Amygdala (tissue), 56 donors: Measurements from ENCODE around the gene CRAMP1.

Source experiments
- DNase-seq, 56 donors: peaks; one replicate each; lab custom pipeline; 2025; lab: John Stamatoyannopoulos, UW

CRAMP1 gene

GRCh38 chr16:1674751-1675664 is 62.8 kb downstream of the CRAMP1 start:
- DNase-seq, result no peak

DNA sequence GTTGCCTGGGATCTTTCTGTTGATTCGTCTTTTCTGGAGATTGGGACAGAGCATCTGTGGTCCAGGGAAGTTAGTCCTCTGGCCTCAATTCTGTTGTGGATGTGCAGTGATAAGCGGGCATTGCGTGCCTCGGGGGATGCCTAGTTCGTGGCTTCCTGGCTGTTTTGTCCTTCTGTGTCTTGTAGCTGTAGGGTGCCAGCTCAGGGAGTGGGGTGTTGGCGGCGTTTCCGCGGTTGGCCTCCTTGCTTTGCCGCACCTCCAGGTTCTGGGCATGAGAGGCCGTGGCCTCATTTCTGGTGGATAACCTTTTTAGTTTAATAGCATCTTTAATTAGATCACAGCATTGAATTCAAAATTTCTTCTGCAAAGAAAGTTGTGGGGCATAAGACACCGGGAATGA is 64.5 kb downstream of the CRAMP1 start:
- DNase-seq, result no peak

- no peak for DNase-seq
Measured at GRCh38 chr16:1677339-1677738, 65.2 kb downstream of the CRAMP1 start.

DNA sequence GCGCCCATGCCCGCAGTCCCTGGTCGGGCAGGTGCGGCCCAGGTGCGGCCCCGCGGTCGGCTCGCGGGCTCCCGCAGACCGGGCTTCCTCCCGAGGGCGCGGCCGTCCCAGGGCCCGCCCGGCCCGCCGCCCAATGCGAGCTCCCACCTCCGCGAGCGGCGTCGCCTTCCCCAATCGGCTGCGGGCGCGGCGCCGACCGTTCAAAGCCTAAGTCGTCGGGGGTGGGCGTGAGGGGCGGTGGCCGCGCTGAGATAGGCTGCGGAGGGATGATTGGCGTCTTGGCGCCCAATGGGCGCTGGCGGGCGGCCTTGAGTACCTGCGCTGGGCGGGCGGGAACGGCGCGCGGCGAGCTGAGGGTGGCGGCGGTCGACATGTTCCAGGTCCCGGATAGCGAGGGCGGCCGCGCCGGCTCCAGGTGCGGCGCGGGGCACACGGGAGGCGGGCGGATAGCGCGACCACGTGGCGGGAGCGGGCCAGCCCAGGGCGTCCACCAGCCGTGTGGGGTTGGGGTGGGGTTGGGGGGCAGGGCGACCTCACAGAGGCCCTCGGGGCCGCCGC is 65.9 kb downstream of the CRAMP1 start, which contains the start of gene JPT2:
Gene JPT2, plus strand, starts transcription at position 338 of the 558 bp plus-strand sequence. Its CDS starts 34 bp downstream, at position 372.
- peak; percentile 19 to 94 (median 84) for DNase-seq

DNA sequence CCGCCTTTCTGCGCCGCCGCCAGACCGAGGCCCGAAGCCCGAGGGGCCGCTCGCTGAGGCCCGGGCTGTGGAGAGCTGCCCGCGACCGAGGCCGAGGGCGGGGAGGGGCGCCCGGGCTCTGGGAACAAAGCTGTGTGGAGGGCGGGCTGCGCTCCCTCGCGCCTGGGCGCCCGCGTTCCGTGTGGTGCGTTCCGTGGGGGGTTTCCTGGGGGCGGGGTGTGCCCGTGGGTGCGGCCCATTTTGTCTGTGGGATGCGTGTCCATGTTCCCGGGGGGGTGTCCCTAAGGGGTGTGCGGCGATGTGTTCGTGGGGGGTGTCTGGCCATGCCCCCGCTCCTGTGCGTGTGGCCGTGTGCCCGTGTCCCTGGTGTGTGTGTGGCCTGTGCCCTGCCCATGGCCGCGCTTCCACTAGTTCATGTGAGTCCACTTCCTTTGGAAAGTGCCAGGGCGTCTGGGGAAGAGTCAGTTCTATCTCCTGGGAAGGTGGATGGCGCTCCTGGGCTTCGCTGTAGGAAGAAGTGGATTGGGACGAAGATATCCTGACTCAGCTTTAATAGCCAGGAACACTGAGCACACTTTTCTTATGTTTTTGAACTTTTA is 66.4 kb downstream of the CRAMP1 start:
- peak in 8 of 56 donors; percentile 3 to 51 (median 18) for DNase-seq

- no peak for DNase-seq
Measured at GRCh38 chr16:1680361-1680760, 68.2 kb downstream of the CRAMP1 start.

GRCh38 chr16:1681032-1681431 is 68.9 kb downstream of the CRAMP1 start:
- DNase-seq, result no peak

- no peak for DNase-seq
Measured at GRCh38 chr16:1687427-1688316, 75.5 kb downstream of the CRAMP1 start.

GRCh38 chr16:1688807-1689560 is 76.8 kb downstream of the CRAMP1 start:
- DNase-seq, result no peak

GRCh38 chr16:1689853-1690252 is 77.7 kb downstream of the CRAMP1 start:
- no peak for DNase-seq

DNA sequence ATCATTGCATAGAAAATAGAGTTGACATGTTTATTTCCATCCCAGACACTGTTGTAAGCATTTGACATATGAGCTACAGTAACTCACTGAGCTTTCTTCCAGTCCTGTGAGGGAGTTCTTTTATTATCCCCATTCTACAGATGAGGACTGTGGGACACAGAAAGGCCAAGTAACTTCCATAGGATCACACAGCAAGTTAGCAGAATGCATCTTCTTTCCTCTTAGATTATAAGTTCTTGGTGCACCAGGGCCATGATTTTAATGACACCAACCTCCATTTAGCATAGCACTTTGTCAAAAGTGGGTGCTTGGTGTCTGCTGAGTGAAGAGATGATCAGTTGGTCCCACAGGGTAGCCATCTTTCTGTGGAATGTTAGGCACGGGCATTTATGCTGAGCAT is 78.7 kb downstream of the CRAMP1 start:
- no peak for DNase-seq

DNA sequence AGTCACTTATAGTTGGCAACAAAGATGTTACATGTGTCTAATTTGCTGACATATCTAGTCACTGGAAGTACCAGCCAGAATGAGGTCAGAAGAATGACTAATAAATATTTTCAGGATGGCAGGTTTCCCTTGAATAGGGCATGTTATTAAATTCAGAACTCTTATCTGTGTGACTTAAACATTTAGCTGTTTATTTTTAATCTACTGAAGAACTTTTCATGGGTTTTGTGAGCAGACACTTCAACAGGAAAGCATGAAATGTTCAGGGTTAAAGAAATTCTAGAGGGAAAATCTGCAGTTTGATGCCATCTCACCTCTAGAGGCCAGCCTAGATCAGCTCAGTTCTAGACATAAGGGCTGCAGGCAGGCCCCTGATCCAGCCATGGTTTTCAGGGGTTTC is 79.1 kb downstream of the CRAMP1 start:
- DNase-seq, result no peak

GRCh38 chr16:1691956-1692355 is 79.8 kb downstream of the CRAMP1 start:
- DNase-seq, result peak in 16 of 56 donors; percentile 7 to 46 (median 25)

- DNase-seq, result no peak
Measured at GRCh38 chr16:1696863-1697262, 84.7 kb downstream of the CRAMP1 start.

DNA sequence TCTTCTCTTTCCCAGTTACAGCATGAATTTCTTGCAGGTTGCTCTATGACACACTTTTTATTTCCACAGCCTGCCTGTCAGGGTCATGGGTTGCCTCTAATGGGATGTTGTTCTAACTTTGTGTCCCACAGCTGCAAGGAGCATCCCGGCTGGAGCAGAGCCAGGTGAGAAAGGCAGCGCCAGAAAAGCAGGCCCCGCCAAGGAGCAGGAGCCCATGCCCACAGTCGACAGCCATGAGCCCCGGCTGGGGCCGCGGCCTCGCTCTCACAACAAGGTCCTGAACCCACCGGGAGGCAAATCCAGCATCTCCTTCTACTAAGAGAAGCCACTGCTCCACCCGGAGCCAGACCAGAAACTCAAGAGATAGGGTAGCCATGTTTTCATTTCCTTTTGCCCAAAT is 86.5 kb downstream of the CRAMP1 start:
- no peak for DNase-seq

DNA sequence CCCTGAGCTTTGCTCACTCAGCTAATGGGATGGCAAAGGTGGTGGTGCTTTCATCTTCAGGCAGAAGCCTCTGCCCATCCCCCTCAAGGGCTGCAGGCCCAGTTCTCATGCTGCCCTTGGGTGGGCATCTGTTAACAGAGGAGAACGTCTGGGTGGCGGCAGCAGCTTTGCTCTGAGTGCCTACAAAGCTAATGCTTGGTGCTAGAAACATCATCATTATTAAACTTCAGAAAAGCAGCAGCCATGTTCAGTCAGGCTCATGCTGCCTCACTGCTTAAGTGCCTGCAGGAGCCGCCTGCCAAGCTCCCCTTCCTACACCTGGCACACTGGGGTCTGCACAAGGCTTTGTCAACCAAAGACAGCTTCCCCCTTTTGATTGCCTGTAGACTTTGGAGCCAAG is 88.1 kb downstream of the CRAMP1 start:
- DNase-seq, result no peak

DNA sequence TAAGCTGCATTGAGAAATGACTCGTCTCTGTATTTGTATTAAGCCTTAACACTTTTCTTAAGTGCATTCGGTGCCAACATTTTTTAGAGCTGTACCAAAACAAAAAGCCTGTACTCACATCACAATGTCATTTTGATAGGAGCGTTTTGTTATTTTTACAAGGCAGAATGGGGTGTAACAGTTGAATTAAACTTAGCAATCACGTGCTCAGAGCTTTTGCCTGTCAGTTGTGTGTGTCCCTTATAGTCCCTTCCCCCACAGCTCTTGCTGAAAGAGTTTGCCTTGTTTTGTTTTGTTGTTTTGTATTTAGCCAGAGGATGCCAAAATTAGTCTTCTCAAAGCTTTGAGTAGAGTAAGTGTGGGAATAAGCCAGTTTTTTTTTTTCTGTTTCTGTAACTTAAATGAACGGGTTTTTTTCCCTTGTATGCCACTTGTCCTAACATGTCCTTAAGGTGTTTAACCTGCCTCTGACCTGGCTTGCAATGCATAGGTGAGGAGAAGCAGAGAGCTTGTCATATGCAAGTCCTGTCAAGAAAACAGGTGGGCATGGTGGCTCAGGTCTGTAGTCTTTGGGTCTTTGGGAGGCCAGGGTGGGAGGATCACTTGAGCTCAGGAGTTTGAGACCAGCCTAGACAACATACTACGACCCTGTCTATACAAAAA is 89.2 kb downstream of the CRAMP1 start:
- no peak for DNase-seq

- peak in 3 of 56 donors; percentile 39 to 65 (median 63) for DNase-seq
Measured at GRCh38 chr16:1705324-1705687, 93.1 kb downstream of the CRAMP1 start.

GRCh38 chr16:1705688-1706385 is 93.7 kb downstream of the CRAMP1 start, which contains the start of gene MAPK8IP3:
Gene MAPK8IP3 (plus strand): TSS chr16:1706195. CDS start chr16:1706340, 145 bp downstream.
- peak; percentile 48 to 96 (median 86) for DNase-seq
